GM12878 (cell line): ENCODE measurements around the gene SNRPF. TPM values are rescaled to one million over a fixed set of nuclear protein-coding genes. Genes with fewer than 3 reads are reported as not detected.

Experiments used
- ATAC-seq: fragments of 200-7000 bp; cut with Tn5 transposase; 3 replicates; pipeline ENCODE4 v1.9.1; 2020; ENCODE audit warnings: mild to moderate bottlenecking, moderate library complexity
- BruUV-seq: library from RNA; stranded (reverse); fragments of 400-500 nt; replicated peaks from 2 replicates; lab custom pipeline; 2021; lab: Mats Ljungman, UMichigan
- CTCF ChIA-PET: fragments of 300-600 bp; sonication (Branson Sonifier 250); formaldehyde crosslinking; extraction: SDS; loops from one replicate; lab custom pipeline; 2021; ENCODE audit warnings: inconsistent platforms; lab: Yijun Ruan, JAX
- POLR2A ChIA-PET: fragments of 350-600 bp; formaldehyde crosslinking; extraction: SDS; loops from one replicate; lab custom pipeline; 2021; ENCODE audit warnings: inconsistent platforms; lab: Charles Lee
- RAD21 ChIA-PET: fragments of 300-600 bp; sonication (Branson Sonifier 250); formaldehyde crosslinking; loops from one replicate; lab custom pipeline; 2023; ENCODE audit warnings: antibody characterized with exemption; ENCODE audit not compliant: unreplicated experiment; lab: Charles Lee
- SMC1A ChIA-PET: fragments of 300-600 bp; sonication (Branson Sonifier 250); formaldehyde crosslinking; loops from one replicate; lab custom pipeline; 2023; ENCODE audit not compliant: unreplicated experiment, uncharacterized antibody; lab: Charles Lee
- DNase-seq: peaks from one replicate; pipeline ENCODE4 v3.0.0-alpha.2; 2011; ENCODE audit warnings: low read depth, low spot score
- FAIRE-seq: peaks from 3 replicates; lab custom pipeline; 2011; peaks lifted over from hg19 to GRCh38; lab: Jason Lieb, UNC
- H2AFZ ChIP-seq: 2 replicates; pipeline ENCODE4 v1.6.0; 2011; ENCODE audit warnings: low read depth, low read length, control low read depth; ENCODE audit not compliant: control insufficient read depth
- H3K27ac ChIP-seq: 2 replicates; pipeline ENCODE4 v1.5.1; 2011; ENCODE audit warnings: control low read depth; ENCODE audit not compliant: control insufficient read depth, insufficient read depth
- H3K27me3 ChIP-seq, 2 experiments: replicated peaks in 1 of 2; 2 replicates each; pipeline versions ENCODE4 v1.6.0 to v1.6.1; 2011; ENCODE audit warnings: low read length in 1 of 2; ENCODE audit not compliant: control insufficient read depth in 2 of 2, insufficient read depth in 2 of 2
- H3K36me3 ChIP-seq, 2 experiments: 2 replicates each; pipeline ENCODE4 v1.5.1; 2011; ENCODE audit warnings: low read length in 1 of 2; ENCODE audit not compliant: control insufficient read depth in 2 of 2, insufficient read depth in 2 of 2
- H3K4me1 ChIP-seq: 2 replicates; pipeline ENCODE4 v1.6.1; 2011; ENCODE audit warnings: mild to moderate bottlenecking, low read length, moderate library complexity, mixed read lengths; ENCODE audit not compliant: control insufficient read depth, insufficient read depth
- H3K4me2 ChIP-seq: 2 replicates; pipeline ENCODE4 v1.6.0; 2011; ENCODE audit warnings: control low read depth; ENCODE audit not compliant: control insufficient read depth, insufficient read depth
- H3K4me3 ChIP-seq: fragments of 200-600 bp; sonication (generic); 2 replicates; pipeline ENCODE4 v1.5.1; 2016
- H3K79me2 ChIP-seq: 2 replicates; pipeline ENCODE4 v1.6.0; 2011; ENCODE audit warnings: low read length; ENCODE audit not compliant: control insufficient read depth, insufficient read depth
- H3K9ac ChIP-seq: 2 replicates; pipeline ENCODE4 v1.8.0; 2011; ENCODE audit warnings: low read length, control low read depth, mixed read lengths; ENCODE audit not compliant: control insufficient read depth, insufficient read depth
- H3K9me3 ChIP-seq: replicated peaks from 3 replicates; pipeline ENCODE4 v1.5.1; 2011; ENCODE audit warnings: mild to moderate bottlenecking, low read length; ENCODE audit not compliant: control insufficient read depth, insufficient read depth
- H4K20me1 ChIP-seq: 2 replicates; pipeline ENCODE4 v1.6.0; 2011; ENCODE audit not compliant: control insufficient read depth, insufficient read depth
- IKZF2 ChIP-seq, 2 experiments: fragments of 450-650 bp; IDR thresholded peaks; 2 replicates each; pipeline ENCODE4 v1.6.1; 2017; ENCODE audit warnings: mild to moderate bottlenecking in 2 of 2, moderate library complexity in 2 of 2
- MTA3 ChIP-seq: IDR thresholded peaks from 2 replicates; pipeline ENCODE4 v1.6.1; 2012; ENCODE audit warnings: low read length, inconsistent platforms, borderline replicate concordance
- NFYA ChIP-seq: IDR thresholded peaks from 2 replicates; pipeline ENCODE4 v1.6.1; 2011; ENCODE audit warnings: low read depth, mild to moderate bottlenecking, low read length, improper control_type of control experiment, borderline replicate concordance
- RB1 ChIP-seq: fragments of 450-650 bp; formaldehyde crosslinking; IDR thresholded peaks from 2 replicates; pipeline ENCODE4 v1.6.1; 2017; ENCODE audit warnings: mild to moderate bottlenecking, borderline replicate concordance
- RBBP5 ChIP-seq: fragments of 200-600 bp; sonication (generic); conservative IDR thresholded peaks from 2 replicates; pipeline ENCODE4 v1.6.1; 2016
- STAT1 ChIP-seq: fragments of 450-650 bp; conservative IDR thresholded peaks from 2 replicates; pipeline ENCODE4 v1.6.1; 2014; ENCODE audit warnings: antibody characterized with exemption, mild to moderate bottlenecking
- TBL1XR1 ChIP-seq: IDR thresholded peaks from 2 replicates; pipeline ENCODE4 v1.6.1; 2012; ENCODE audit warnings: low read depth, low read length, improper control_type of control experiment
- TCF7 ChIP-seq: IDR thresholded peaks from 2 replicates; pipeline ENCODE4 v1.6.1; 2014; ENCODE audit warnings: antibody characterized with exemption, borderline replicate concordance
- ZZZ3 ChIP-seq: IDR thresholded peaks from 2 replicates; pipeline ENCODE4 v1.6.1; 2011; ENCODE audit warnings: low read depth; ENCODE audit not compliant: control insufficient read depth, insufficient read length
- WGBS: methylation state at CpG from one replicate; pipeline ENCODE4 v1.1.6; 2016; ENCODE audit warnings: low lambda C conversion rate; ENCODE audit not compliant: insufficient replicate concordance, insufficient coverage; ENCODE audit errors: missing lambda C conversion rate; 5-methylcytosine and 5-hydroxymethylcytosine counted together
- in situ Hi-C: fragments of 300-500 bp; cut with MboI; formaldehyde crosslinking; loops from 9 replicates; pipeline ENCODE4 v1.14.3; 2018; ENCODE audit warnings: mixed read lengths
- intact Hi-C: fragments of 100-400 bp; cut with micrococcal nuclease; formaldehyde crosslinking; loops from one replicate; pipeline ENCODE4 v1.14.2; 2022; ENCODE audit not compliant: unreplicated experiment
- polyA plus RNA-seq, 11 experiments: library from polyadenylated mRNA; depleted of rRNA in 4 of 11; unstranded in 6 of 11; stranded (reverse) in 5 of 11; fragments of >200 nt; fragmentation: Nextera tagmentation in 4 of 11; fragmentation: Illumina TruSeq in 1 of 11; extraction: Ambion mirVana in 4 of 11; extraction: Trizol in 1 of 11; gene quantifications; 1 replicate in 1 of 11; 2 replicates in 10 of 11; pipeline versions ENCODE4 v1.2.1 to v1.2.3, GENCODE V29; 2011 to 2016; ENCODE audit warnings: inconsistent platforms in 2 of 11, missing spikeins in 2 of 11, low read depth in 1 of 11
- total RNA-seq, 4 experiments: library from RNA; depleted of rRNA in 3 of 4; stranded (reverse); fragments of >200 nt in 3 of 4; fragmentation: Illumina TruSeq in 1 of 4; extraction: Trizol in 1 of 4; gene quantifications; 2 replicates each; pipeline versions ENCODE4 v1.2.1 to v1.2.3, GENCODE V29; 2013 to 2021
- TF ChIP-seq, protein P1 (sequence below): fragments of 450-650 bp; IDR thresholded peaks from 2 replicates; pipeline ENCODE4 v1.6.1; 2016; ENCODE audit warnings: mild to moderate bottlenecking
- TF ChIP-seq, protein P2 (sequence below): IDR thresholded peaks from 2 replicates; pipeline ENCODE4 v1.6.1; 2012; ENCODE audit warnings: low read depth, low read length, improper control_type of control experiment
- TF ChIP-seq, protein P3 (sequence below): fragments of 450-650 bp; IDR thresholded peaks from 2 replicates; pipeline ENCODE4 v1.6.1; 2017; ENCODE audit warnings: borderline replicate concordance
- TF ChIP-seq, protein P4 (sequence below): fragments of 450-650 bp; IDR thresholded peaks from 2 replicates; pipeline ENCODE4 v1.6.1; 2014; ENCODE audit warnings: mild to moderate bottlenecking

The SNRPF gene
- total and polyA plus RNA-seq, 10 of the 15 experiments (the other 5 are each of a cell fraction or from before 2014, with no cell fraction given), result 36.5 to 204 (median 77.9) TPM

DNA sequence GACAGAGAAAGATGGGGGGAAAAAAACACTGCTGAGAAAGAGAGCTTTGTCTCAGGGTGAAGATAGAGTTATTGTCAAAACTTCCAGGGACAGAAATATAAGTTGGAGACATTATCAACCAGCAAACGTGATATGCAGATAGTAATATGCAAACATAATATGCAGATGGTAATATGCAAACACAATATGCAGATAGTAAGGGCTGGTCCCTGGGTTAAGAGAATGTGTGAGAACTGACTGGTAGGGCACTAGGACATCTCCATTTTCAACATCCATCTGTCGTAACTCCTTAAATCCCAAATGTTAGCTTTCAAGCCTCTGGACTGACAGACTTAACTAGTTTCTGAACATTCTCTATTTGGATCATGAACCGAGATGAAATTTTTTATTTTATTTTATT is 32.2 kb downstream of the SNRPF start:
- Histone ChIP-seq H3K27ac (no peak overlapping the region), H3K9me3 (no peaks in the 10 kb centered on the region), H3K4me2 (no peak overlapping the region), H3K9ac (no peak overlapping the region), H3K36me3 (no peaks in the 10 kb centered on the region), H2AFZ (no peak overlapping the region), H3K79me2 (no peaks in the 10 kb centered on the region), H3K4me1 (no peaks in the 10 kb centered on the region), H3K27me3 (no peaks in the 10 kb centered on the region), H4K20me1 (no peaks in the 10 kb centered on the region), H3K4me3 (no peak overlapping the region)
- TF ChIP-seq IKZF2 (IDR thresholded peaks at IDR 0.05), result no peak
- TF ChIP-seq ZZZ3, result no peak
- intact Hi-C loops, result no loop called here
- no peak for ATAC-seq
- POLR2A ChIA-PET, result no interaction called here
- 62% methylated on average over 3 of the region's 3 CpGs for WGBS
- RAD21 ChIA-PET, result no interaction called here
- CTCF ChIA-PET, result no interaction called here
- in situ Hi-C loops, result no loop called here
- SMC1A ChIA-PET, result no interaction called here
- FAIRE-seq, result no peak
- no TSS peak for BruUV-seq
- DNase-seq, result no peak

DNA sequence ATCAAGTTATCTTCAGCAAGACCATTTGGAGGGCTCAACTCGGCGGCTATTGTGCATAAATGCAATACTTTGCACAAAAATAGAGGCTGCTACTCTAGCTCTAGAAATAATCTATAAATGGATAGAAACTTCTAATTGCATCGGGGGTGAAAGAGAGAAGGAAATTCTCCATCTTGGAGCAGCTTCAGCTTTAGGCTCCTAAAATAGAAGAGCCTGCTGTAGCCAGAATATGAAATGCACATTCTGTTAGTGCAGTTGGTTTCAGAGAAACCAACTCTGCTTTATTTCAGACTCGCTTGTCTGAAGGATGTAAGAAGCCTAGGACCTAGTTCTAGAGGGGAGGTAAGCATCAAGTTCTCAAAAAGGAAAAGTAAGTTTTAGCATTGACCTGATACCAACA is 38.1 kb downstream of the SNRPF start:
- ATAC-seq, result no peak
- ChIA-PET SMC1A (no interaction called here), RAD21 (no interaction called here), POLR2A (interaction anchor here (0.6 kb wide), 1 partner anchor 625 kb away, joined by 5 read pairs; no protein-coding TSS in a partner anchor), CTCF (interaction anchor here (0.9 kb wide), 1 partner anchor 36 kb away, joined by 3 read pairs; no protein-coding TSS in a partner anchor)
- H3K4me2 ChIP-seq, result no peak overlapping the region
- intact Hi-C loops (no loop called here), in situ Hi-C loops (no loop called here)
- no peaks in the 10 kb centered on the region; a peak in 1 of 4 replicates for H3K27me3 ChIP-seq
- 48% methylated on average over 4 of the region's 4 CpGs for WGBS
- H3K4me3 ChIP-seq, result no peak overlapping the region
- no peak overlapping the region for H3K27ac ChIP-seq
- no peaks in the 10 kb centered on the region for H3K9me3 ChIP-seq
- FAIRE-seq, result no peak
- H3K79me2 ChIP-seq, result no peaks in the 10 kb centered on the region
- BruUV-seq, result no TSS peak
- no peaks in the 10 kb centered on the region for H3K36me3 ChIP-seq
- H3K4me1 ChIP-seq, result no peaks in the 10 kb centered on the region
- H4K20me1 ChIP-seq, result no peaks in the 10 kb centered on the region
- no peak for DNase-seq
- H2AFZ ChIP-seq, result no peak overlapping the region
- H3K9ac ChIP-seq, result no peak overlapping the region
- TF ChIP-seq, protein P1, sequence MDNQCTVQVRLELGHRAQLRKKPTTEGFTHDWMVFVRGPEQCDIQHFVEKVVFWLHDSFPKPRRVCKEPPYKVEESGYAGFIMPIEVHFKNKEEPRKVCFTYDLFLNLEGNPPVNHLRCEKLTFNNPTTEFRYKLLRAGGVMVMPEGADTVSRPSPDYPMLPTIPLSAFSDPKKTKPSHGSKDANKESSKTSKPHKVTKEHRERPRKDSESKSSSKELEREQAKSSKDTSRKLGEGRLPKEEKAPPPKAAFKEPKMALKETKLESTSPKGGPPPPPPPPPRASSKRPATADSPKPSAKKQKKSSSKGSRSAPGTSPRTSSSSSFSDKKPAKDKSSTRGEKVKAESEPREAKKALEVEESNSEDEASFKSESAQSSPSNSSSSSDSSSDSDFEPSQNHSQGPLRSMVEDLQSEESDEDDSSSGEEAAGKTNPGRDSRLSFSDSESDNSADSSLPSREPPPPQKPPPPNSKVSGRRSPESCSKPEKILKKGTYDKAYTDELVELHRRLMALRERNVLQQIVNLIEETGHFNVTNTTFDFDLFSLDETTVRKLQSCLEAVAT, result no peak
- no peak for TF ChIP-seq TCF7
- TF ChIP-seq, protein P2, sequence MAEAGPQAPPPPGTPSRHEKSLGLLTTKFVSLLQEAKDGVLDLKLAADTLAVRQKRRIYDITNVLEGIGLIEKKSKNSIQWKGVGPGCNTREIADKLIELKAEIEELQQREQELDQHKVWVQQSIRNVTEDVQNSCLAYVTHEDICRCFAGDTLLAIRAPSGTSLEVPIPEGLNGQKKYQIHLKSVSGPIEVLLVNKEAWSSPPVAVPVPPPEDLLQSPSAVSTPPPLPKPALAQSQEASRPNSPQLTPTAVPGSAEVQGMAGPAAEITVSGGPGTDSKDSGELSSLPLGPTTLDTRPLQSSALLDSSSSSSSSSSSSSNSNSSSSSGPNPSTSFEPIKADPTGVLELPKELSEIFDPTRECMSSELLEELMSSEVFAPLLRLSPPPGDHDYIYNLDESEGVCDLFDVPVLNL, result no peak
- TF ChIP-seq NFYA, result no peak
- TF ChIP-seq RB1, result no peak
- TF ChIP-seq, protein P3, sequence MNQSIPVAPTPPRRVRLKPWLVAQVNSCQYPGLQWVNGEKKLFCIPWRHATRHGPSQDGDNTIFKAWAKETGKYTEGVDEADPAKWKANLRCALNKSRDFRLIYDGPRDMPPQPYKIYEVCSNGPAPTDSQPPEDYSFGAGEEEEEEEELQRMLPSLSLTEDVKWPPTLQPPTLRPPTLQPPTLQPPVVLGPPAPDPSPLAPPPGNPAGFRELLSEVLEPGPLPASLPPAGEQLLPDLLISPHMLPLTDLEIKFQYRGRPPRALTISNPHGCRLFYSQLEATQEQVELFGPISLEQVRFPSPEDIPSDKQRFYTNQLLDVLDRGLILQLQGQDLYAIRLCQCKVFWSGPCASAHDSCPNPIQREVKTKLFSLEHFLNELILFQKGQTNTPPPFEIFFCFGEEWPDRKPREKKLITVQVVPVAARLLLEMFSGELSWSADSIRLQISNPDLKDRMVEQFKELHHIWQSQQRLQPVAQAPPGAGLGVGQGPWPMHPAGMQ, result no peak
- TF ChIP-seq MTA3, result no peak
- TF ChIP-seq RBBP5, result no peak
- TF ChIP-seq, protein P4, sequence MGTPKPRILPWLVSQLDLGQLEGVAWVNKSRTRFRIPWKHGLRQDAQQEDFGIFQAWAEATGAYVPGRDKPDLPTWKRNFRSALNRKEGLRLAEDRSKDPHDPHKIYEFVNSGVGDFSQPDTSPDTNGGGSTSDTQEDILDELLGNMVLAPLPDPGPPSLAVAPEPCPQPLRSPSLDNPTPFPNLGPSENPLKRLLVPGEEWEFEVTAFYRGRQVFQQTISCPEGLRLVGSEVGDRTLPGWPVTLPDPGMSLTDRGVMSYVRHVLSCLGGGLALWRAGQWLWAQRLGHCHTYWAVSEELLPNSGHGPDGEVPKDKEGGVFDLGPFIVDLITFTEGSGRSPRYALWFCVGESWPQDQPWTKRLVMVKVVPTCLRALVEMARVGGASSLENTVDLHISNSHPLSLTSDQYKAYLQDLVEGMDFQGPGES, result no peak
- TF ChIP-seq STAT1, result no peak
- no peak for TF ChIP-seq TBL1XR1
